AG08395 (cell line): Measurements from ENCODE around the gene GFY.

Source experiments
- DNase-seq: peaks from one replicate; pipeline ENCODE4 v3.0.0; 2012; ENCODE audit warnings: mixed read lengths, low spot score

Gene GFY

GRCh38 chr19:49408816-49409440, 16.3 kb upstream of the GFY start:
- DNase-seq, result no peak

DNA sequence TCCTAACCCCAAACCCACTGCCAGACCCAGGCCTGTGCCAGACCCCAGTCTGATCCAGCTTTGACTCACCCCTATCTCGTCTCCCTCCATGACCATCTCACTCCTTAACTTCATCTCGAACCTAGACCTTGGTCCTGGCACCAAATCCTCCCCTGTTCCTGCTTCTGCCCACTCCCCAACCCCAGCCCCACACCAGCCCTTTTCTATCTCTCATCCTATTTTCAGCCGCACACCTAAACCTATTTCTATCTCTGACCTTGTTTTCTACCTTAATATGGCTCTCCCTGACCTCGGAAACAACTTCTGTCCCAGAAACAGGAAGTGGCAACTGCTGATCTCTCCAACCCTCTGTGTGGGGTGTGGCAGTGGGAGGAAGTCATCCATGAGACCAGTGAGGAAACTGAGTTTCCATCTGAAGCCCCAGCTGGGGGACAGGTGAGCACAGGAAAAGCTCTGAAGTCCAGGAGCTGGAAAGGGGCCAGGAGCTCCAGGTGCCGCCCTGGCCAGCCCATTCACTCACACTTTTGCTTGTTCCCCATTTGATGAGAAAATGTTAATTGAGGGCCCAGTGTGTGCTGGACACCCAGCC, 15.7 kb upstream of the GFY start:
- DNase-seq, result no peak

DNA sequence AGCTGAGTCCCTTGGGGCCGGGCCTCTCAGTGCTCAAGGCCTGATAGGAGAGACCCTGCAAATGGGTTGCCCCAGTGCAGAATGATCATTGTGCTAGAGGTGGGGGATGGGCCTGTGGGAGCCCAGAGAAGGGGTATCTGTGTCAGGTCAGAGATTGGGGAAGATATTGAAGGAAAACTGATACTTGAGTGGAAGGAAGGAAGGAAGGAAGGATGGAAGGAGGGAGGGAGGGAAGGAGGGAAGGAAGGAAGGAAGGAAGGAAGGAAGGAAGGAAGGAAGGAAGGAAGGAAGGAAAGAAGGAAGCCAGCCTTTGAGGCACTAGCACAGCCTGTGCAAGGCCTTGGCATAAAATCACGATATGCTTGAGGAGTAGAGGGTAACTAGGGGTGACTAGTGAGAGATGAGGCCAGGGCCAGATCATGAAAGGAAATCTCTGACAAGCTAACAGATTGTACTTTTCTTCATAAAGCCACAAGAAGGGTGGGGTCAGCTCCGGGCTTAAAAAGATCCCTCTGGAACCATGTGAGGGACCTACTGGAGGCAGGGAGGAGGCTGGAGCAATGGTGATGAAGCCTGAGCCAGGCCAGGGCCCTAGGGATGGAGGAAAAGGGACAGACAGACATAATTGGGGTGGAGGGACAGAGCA, 13.4 kb upstream of the GFY start:
- no peak for DNase-seq

DNA sequence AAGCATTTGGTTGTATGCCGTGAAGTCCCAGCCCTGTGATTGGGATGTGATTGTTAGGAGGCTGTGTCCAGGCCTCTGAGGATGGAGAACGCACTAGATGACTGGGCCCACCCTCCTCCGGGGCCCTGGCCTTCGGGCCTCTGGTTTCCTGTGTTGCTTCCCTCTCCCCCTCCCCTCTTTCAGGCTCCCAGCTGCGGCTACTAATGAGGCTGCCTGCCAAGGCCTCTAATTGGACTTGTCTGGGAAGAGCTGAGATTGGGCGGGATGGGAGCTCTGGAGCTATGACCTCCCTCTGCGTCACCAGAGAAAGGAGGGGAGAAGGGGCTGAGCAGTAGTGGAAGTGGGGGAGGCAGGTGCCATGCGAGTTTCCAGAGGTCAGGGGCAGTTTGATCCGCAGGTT, 11.8 kb upstream of the GFY start:
- no peak for DNase-seq

- no peak for DNase-seq
These were observed 10.9 kb upstream of the GFY start for GRCh38 chr19:49414256-49414655.

DNA sequence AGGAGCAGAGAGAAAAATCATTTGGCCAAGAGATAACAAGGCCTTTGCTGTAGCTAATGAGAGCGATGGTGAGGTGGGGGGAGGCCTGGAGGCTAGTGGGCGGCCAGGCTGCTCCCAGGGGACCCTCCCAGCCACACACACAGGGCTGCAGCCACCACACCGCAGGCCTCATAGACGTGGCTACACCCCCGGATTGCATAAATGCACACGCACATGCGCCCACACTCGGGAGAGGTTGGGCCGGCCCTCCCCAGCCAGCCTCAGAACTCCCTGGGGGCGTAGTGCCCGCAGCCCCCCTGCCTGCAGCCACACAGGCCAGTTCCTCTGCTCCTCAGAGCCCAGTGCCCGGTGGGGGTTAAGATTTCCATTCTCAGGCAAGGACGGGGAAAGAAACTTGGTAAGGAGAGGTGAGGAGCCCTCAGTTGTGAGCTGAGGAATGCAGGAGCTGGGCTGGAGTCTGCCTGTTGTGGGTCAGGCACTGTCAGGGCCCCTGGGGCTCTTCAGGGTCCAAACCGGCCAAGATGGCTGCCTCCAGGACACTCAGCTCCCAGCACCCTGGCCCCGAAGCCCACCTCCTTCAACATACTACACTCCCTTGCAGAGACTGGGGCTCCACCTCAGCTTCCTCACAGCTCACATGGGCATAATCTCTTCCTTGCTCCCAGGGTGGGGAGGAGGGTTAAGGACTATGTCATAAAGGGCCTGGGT, 9.9 kb upstream of the GFY start:
- DNase-seq, result no peak

DNA sequence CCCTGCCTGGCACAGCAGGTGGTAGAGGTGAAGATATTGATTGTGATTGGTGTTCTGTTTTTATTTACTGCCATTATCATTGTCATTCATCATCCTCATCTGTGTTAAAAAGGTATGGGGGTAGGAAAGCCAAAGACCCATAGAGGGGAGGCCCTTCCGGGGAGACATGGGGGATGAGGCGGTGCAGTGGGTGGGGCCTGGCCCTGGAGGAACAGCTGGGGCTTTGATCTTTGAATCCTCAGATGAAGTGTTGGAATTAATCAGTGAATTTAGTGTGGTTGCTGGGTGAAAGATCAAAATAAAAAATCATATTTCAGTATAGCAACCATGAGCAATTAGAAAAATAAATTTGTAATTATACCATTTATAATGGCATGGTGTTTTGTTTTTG, 9.4 kb upstream of the GFY start:
- no peak for DNase-seq

- no peak for DNase-seq
These were observed 8.1 kb upstream of the GFY start for GRCh38 chr19:49417088-49417487.

GRCh38 chr19:49418511-49418910, 6.7 kb upstream of the GFY start:
- DNase-seq, result no peak

DNA sequence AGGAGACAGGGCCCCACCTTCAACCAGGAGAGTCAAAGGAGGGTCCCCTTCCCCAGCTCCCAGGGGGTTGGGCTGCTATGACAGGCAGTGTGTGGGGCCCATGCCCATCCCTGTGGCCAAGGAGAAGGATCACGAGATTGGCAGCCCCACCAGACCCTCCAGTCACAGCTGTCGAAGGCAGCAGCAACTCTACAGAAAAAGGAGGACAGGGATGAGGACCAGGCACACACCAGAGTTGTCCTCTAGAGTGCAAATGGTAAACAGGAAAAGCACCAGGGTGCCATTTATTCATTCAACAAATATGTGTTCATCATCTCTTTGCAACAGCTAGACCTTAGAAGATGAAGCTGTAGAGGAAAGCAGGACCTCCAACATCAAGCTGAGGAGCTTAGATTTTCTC, 6.0 kb upstream of the GFY start:
- no peak for DNase-seq

DNA sequence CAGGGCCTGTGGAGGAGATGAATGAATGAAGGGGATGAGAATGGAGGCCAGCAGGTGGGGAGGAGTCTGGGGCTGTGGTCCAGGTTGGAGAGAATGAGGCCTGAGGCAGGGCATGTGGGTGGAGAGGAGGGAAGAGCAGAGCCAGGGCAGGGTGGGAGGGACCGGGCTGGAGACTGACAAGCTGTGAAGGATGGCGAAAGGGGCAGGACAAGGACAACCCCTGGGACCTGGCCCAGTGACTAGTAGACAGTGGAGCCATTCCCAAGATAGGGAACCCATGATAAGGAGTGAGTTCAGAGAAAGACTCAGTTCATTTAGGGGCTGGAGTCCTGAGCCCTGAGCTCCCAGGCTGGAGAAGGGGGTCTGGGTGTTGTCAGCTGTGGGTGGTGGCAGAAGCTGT, 5.0 kb upstream of the GFY start:
- DNase-seq, result no peak

- DNase-seq, result peak; percentile 88
These were observed 3.9 kb upstream of the GFY start for GRCh38 chr19:49421039-49421877.

DNA sequence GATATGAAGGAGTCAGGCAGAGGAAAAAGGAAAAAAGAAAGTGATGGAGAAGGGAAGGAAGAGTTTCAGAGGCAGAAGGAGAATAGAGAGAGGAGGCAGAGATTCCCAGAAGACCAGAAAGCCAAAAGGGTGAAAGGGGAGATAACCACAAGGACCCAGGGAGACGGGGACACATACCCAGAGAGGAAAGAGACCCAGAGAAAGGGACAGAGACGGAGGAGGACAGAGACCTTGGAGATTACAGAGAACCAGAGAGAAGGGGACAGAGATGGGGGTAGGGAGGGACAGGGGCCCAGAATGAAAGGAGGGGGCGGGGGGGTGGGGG, 3.3 kb upstream of the GFY start:
- no peak for DNase-seq

GRCh38 chr19:49422407-49423070, 2.6 kb upstream of the GFY start:
- DNase-seq, result no peak

GRCh38 chr19:49423071-49423984, 1.9 kb upstream of the GFY start, which contains the start of gene PTH2:
Gene PTH2 (minus strand): TSS chr19:49423441. CDS start chr19:49423339, 102 bp downstream.
- no peak for DNase-seq

- DNase-seq, result no peak
These were observed 1.2 kb upstream of the GFY start for GRCh38 chr19:49423985-49424303.

DNA sequence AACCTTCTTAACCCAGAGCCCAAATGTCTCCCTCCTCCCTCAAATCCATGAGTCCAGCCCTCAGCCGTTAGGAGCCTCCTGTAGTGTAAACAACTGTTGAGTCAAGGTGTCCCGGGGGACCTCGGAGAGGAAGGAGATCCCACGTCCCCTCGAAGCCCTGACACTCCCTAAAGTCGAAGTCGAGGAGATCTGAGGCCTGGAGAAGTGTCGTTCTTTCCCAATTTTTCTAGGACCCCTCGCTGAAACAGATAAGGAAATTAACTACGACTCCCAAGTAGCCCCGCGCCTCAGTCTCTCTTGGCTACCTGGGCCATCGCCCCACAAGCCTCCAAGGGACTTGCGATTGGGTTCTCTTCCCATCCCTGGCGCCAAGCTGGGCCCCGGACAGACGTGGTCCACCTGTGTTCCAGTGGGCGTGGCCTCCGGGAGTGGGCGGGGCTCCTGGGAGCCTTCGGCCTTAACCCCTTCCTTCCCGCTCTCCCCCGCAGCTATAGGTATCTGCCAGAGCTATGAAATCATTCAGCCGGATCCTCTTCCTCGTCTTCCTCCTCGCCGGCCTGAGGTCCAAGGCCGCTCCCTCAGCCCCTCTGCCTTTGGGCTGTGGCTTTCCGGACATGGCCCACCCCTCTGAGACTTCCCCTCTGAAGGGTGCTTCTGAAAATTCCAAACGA, 869 bp downstream of the GFY start:
- DNase-seq, result no peak

DNA sequence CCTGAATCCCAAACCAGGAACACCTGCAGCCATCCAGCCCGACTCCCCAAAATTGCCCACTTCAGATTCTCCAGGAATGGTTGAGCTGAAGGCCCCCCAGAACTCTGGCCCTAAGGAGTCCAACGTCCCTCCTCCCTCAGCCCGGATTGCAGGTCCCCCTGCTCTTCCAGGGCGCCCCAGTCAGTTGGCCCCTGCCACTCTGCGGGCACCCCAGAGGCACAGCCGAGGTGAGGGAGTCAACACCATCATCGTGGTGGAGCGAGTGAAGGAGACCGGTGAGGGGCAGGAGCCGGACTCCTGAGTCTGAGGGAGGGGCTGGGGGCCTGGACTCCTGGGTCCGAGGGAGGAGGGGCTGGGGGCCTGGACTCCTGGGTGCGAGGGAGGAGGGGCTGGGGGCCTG, 2.2 kb downstream of the GFY start:
- DNase-seq, result no peak

DNA sequence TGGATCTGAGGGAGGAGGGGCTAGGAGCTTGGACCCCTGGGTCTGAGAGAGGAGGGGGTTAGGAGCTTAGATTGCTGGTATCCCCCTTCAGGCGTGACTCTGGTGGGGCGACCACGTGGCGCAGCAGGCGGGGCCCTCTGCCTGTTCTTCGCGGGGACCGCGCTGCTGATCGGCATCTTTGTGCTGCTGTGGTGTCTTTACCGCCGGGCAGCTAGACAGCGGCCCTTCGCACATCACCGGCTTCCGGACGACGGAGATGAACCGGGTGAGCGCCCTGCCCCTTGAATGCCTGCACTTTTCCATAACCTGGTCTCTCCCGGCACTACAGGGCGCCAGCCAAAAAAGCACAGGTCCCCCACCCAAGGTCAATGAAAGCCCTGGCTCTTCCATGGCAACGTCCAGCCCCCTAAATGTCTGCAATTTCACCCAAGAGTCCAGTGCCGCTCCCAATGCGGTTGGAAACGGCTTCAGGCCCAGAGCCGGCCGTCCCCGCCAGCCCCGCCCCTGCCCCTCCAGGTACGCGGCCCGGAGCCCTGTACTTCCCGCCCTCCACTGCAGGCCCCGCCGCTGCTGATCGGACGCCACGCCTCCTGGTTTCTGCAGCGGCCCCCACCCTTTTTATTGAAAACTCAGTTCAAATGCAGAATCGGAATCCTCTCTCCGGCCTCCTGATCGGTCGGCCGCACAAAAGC, 2.8 kb downstream of the GFY start:
- DNase-seq, result peak; percentile 35
